HL-60 (cell line): ENCODE results near the gene UBA7.

Source experiments
- CTCF ChIP-seq: IDR thresholded peaks from one replicate; pipeline ENCODE4 v1.5.1; 2011; ENCODE audit warnings: low read length, control low read depth, inconsistent platforms; ENCODE audit not compliant: insufficient read depth
- POLR2AphosphoS5 ChIP-seq: IDR thresholded peaks from 2 replicates; pipeline ENCODE4 v1.6.1; 2012; ENCODE audit warnings: low read depth
- REST ChIP-seq: IDR thresholded peaks from 2 replicates; pipeline ENCODE4 v1.6.1; 2012; ENCODE audit warnings: low read depth; ENCODE audit not compliant: insufficient replicate concordance

- no peak for TF ChIP-seq POLR2AphosphoS5
- TF ChIP-seq CTCF: no peak
- no peak for TF ChIP-seq REST
These were observed 14.0 kb downstream of the UBA7 start, which contains the start of gene CDHR4 for GRCh38 chr3:49799761-49800160.
